SK-N-SH (cell line): ENCODE data around the gene C17orf67. TPM values are rescaled to one million over a fixed set of nuclear protein-coding genes. Genes with fewer than 3 reads are reported as not detected.

Experiments
- CTCF ChIA-PET: fragments of 300-600, 350-600 bp; formaldehyde crosslinking; extraction: SDS; loops from one replicate; lab custom pipeline; 2021; lab: Yijun Ruan, JAX
- POLR2A ChIA-PET: fragments of 350-600 bp; sonication (Branson Sonifier 250); formaldehyde crosslinking; extraction: SDS; loops from one replicate; lab custom pipeline; 2020; ENCODE audit warnings: antibody characterized with exemption, inconsistent platforms; lab: Yijun Ruan, JAX
- DNase-seq: peaks from one replicate; pipeline ENCODE4 v3.0.0; 2012
- H2AFZ ChIP-seq: fragments of 200-600 bp; sonication (generic); 2 replicates; pipeline ENCODE4 v1.8.1; 2016; ENCODE audit warnings: antibody characterized with exemption, mild to moderate bottlenecking, low read depth
- H3F3A ChIP-seq: fragments of 200-600 bp; sonication (generic); replicated peaks from 2 replicates; pipeline ENCODE3; 2016; ENCODE audit warnings: antibody characterized with exemption, mild to moderate bottlenecking; ENCODE audit not compliant: insufficient read depth
- H3K27ac ChIP-seq, 2 experiments: fragments of 200-500 bp in 1 of 2; fragments of 200-600 bp in 1 of 2; sonication (Bioruptor generic) in 1 of 2; sonication (generic), shearing (Covaris generic) in 1 of 2; 2 replicates each; pipeline versions ENCODE4 v1.5.1 to v1.6.1; 2014 to 2016; ENCODE audit warnings: low read depth in 2 of 2, inconsistent platforms in 1 of 2, low read length in 1 of 2, mild to moderate bottlenecking in 1 of 2, mixed read lengths in 1 of 2
- H3K27me3 ChIP-seq: fragments of 200-600 bp; sonication (generic), shearing (Covaris generic); 2 replicates; pipeline ENCODE4 v1.6.1; 2016; ENCODE audit warnings: mixed run types; ENCODE audit not compliant: insufficient read depth
- H3K36me3 ChIP-seq, 2 experiments: fragments of 200-500 bp in 1 of 2; fragments of 200-600 bp in 1 of 2; sonication (Bioruptor generic) in 1 of 2; sonication (generic) in 1 of 2; replicated peaks in 1 of 2; 2 replicates each; pipeline versions ENCODE3 to v1.5.1; 2014 to 2016; ENCODE audit warnings: low read length in 1 of 2, mild to moderate bottlenecking in 1 of 2; ENCODE audit not compliant: insufficient read depth in 2 of 2, control insufficient read depth in 1 of 2
- H3K4me1 ChIP-seq, 2 experiments: fragments of 200-500 bp in 1 of 2; fragments of 200-600 bp in 1 of 2; sonication (Bioruptor generic) in 1 of 2; sonication (generic), shearing (Covaris generic) in 1 of 2; 2 replicates each; pipeline versions ENCODE4 v1.5.1 to v1.6.1; 2014 to 2016; ENCODE audit warnings: low read depth in 1 of 2, low read length in 1 of 2, mixed run types in 1 of 2; ENCODE audit not compliant: insufficient read depth in 2 of 2, control insufficient read depth in 1 of 2
- H3K4me2 ChIP-seq: fragments of 200-600 bp; sonication (generic), shearing (Covaris generic); 2 replicates; pipeline ENCODE4 v1.6.1; 2017; ENCODE audit warnings: mixed run types
- H3K4me3 ChIP-seq, 2 experiments: fragments of 200-500 bp in 1 of 2; fragments of 200-600 bp in 1 of 2; sonication (Bioruptor generic) in 1 of 2; sonication (generic), shearing (Covaris generic) in 1 of 2; 2 replicates each; pipeline versions ENCODE4 v1.5.1 to v1.8.1; 2014 to 2016; ENCODE audit warnings: low read depth in 2 of 2, inconsistent platforms in 1 of 2, low read length in 1 of 2, mild to moderate bottlenecking in 1 of 2, mixed read lengths in 1 of 2, moderate library complexity in 1 of 2
- H3K79me2 ChIP-seq: fragments of 200-600 bp; sonication (generic); 2 replicates; pipeline ENCODE4 v1.8.1; 2017; ENCODE audit warnings: mild to moderate bottlenecking; ENCODE audit not compliant: insufficient read depth
- H3K9ac ChIP-seq: fragments of 200-600 bp; sonication (generic); 2 replicates; pipeline ENCODE4 v1.6.1; 2017; ENCODE audit warnings: mixed run types
- H3K9me2 ChIP-seq: fragments of 200-600 bp; sonication (generic); 2 replicates; pipeline ENCODE4 v1.6.1; 2017; ENCODE audit warnings: mixed run types
- H3K9me3 ChIP-seq: fragments of 200-600 bp; sonication (generic); 2 replicates; pipeline ENCODE4 v1.6.1; 2017; ENCODE audit warnings: mixed run types, mild to moderate bottlenecking, moderate library complexity
- H4K20me1 ChIP-seq: fragments of 200-600 bp; sonication (generic); 2 replicates; pipeline ENCODE4 v1.6.1; 2017; ENCODE audit warnings: mild to moderate bottlenecking, mixed run types; ENCODE audit not compliant: insufficient read depth
- JUND ChIP-seq: IDR thresholded peaks from 2 replicates; pipeline ENCODE4 v1.4.0; 2012
- MEF2A ChIP-seq: IDR thresholded peaks from 2 replicates; pipeline ENCODE4 v1.4.0; 2012; ENCODE audit warnings: low read depth, borderline replicate concordance
- NFIC ChIP-seq: IDR thresholded peaks from 2 replicates; pipeline ENCODE4 v1.4.0; 2012; ENCODE audit warnings: borderline replicate concordance
- POLR2AphosphoS5 ChIP-seq: IDR thresholded peaks from 2 replicates; pipeline ENCODE4 v1.6.1; 2012; ENCODE audit warnings: low read depth, low read length
- RAD21 ChIP-seq: IDR thresholded peaks from 2 replicates; pipeline ENCODE4 v1.6.1; 2012; ENCODE audit warnings: mild to moderate bottlenecking, low read length
- RCOR1 ChIP-seq: fragments of 150-350 bp; IDR thresholded peaks from 2 replicates; pipeline ENCODE4 v1.6.1; 2017; ENCODE audit warnings: antibody characterized with exemption, low read length
- RFX5 ChIP-seq: IDR thresholded peaks from 2 replicates; pipeline ENCODE4 v1.6.1; 2012; ENCODE audit warnings: mild to moderate bottlenecking, improper control_type of control experiment, low read length
- SMC3 ChIP-seq: IDR thresholded peaks from 2 replicates; pipeline ENCODE4 v1.6.1; 2012; ENCODE audit warnings: low read depth, low read length, improper control_type of control experiment
- TAF1 ChIP-seq: IDR thresholded peaks from 2 replicates; pipeline ENCODE4 v1.6.1; 2012; ENCODE audit warnings: low read depth, mild to moderate bottlenecking, low read length, moderate library complexity, borderline replicate concordance
- TCF12 ChIP-seq: IDR thresholded peaks from 2 replicates; pipeline ENCODE4 v1.4.0; 2012
- TEAD4 ChIP-seq: IDR thresholded peaks from 2 replicates; pipeline ENCODE4 v1.4.0; 2012; ENCODE audit warnings: mild to moderate bottlenecking, borderline replicate concordance; ENCODE audit not compliant: insufficient read depth
- WGBS: methylation state at CpG from one replicate; pipeline ENCODE4 v1.1.6; 2017; ENCODE audit warnings: low lambda C conversion rate; 5-methylcytosine and 5-hydroxymethylcytosine counted together
- polyA plus RNA-seq, 3 experiments: library from polyadenylated mRNA; depleted of rRNA; stranded (reverse); fragments of >200 nt; gene quantifications; 2 replicates each; pipeline ENCODE4 v1.2.3, GENCODE V29; 2012
- TF ChIP-seq, protein P1 (sequence below): fragments of 200-600 bp; sonication (generic); IDR thresholded peaks from 2 replicates; pipeline ENCODE4 v1.6.1; 2017; ENCODE audit warnings: antibody characterized with exemption, mild to moderate bottlenecking, moderate library complexity
- TF ChIP-seq, protein P2 (sequence below): IDR thresholded peaks from 2 replicates; pipeline ENCODE4 v1.4.0; 2012; ENCODE audit warnings: low read depth, borderline replicate concordance
- TF ChIP-seq, protein P3 (sequence below): IDR thresholded peaks from 2 replicates; pipeline ENCODE4 v1.4.0; 2012; ENCODE audit warnings: low read depth
- TF ChIP-seq, protein P4 (sequence below): IDR thresholded peaks from 2 replicates; pipeline ENCODE4; 2012
- TF ChIP-seq, protein P5 (sequence below): fragments of 150-350 bp; IDR thresholded peaks from 2 replicates; pipeline ENCODE4 v1.6.1; 2016; ENCODE audit warnings: mild to moderate bottlenecking, low read depth, low read length
- TF ChIP-seq, protein P6 (sequence below): IDR thresholded peaks from 2 replicates; pipeline ENCODE4 v1.6.1; 2012; ENCODE audit warnings: mild to moderate bottlenecking, low read depth, low read length, moderate library complexity

The C17orf67 gene
- polyA plus RNA-seq, 1 of the 3 experiments (the other 2 are of a cell fraction): 1.7 TPM

DNA sequence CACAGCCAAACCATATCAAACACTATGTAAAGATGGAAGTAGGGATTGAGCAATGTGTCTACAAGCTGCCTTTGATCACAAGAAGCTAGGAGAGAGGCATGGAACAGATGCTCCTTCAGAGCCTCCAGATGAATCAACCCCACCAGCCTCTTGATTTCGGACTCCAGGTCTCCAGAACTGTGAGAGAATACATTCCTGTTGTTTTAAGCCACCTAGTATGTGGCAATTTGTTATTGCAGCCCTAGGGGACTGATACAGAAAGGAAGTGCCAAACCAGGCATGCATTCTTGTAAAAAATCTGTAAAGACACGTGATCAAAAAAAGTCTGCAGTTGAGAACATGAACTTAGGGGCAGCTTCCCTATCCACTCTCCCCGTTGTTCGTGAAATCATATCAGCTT is 91.1 kb downstream of the C17orf67 start:
- H3K9me3 ChIP-seq: no peaks in the 10 kb centered on the region
- ChIA-PET CTCF (interaction anchor here (1.2 kb wide), 1 partner anchor 26 kb away, joined by 3 read pairs; no protein-coding TSS in a partner anchor), POLR2A (no interaction called here)
- H3K9ac ChIP-seq: no peak overlapping the region
- H2AFZ ChIP-seq: no peak overlapping the region
- no peaks in the 10 kb centered on the region for H3K9me2 ChIP-seq
- no peak overlapping the region for H3K27ac ChIP-seq
- DNase-seq: no peak
- no peaks in the 10 kb centered on the region; the same call in 1 of the 2 replicates for H3K27me3 ChIP-seq
- no peaks in the 10 kb centered on the region for H3K4me1 ChIP-seq
- no peaks in the 10 kb centered on the region for H3K79me2 ChIP-seq
- no peaks in the 10 kb centered on the region for H3K36me3 ChIP-seq
- no peak overlapping the region for H3K4me2 ChIP-seq
- H4K20me1 ChIP-seq: no peaks in the 10 kb centered on the region
- no peaks in the 10 kb centered on the region for H3F3A ChIP-seq
- no peak for TF ChIP-seq RCOR1
- no peak for TF ChIP-seq TCF12
- TF ChIP-seq NFIC: no peak
- TF ChIP-seq, protein P1, sequence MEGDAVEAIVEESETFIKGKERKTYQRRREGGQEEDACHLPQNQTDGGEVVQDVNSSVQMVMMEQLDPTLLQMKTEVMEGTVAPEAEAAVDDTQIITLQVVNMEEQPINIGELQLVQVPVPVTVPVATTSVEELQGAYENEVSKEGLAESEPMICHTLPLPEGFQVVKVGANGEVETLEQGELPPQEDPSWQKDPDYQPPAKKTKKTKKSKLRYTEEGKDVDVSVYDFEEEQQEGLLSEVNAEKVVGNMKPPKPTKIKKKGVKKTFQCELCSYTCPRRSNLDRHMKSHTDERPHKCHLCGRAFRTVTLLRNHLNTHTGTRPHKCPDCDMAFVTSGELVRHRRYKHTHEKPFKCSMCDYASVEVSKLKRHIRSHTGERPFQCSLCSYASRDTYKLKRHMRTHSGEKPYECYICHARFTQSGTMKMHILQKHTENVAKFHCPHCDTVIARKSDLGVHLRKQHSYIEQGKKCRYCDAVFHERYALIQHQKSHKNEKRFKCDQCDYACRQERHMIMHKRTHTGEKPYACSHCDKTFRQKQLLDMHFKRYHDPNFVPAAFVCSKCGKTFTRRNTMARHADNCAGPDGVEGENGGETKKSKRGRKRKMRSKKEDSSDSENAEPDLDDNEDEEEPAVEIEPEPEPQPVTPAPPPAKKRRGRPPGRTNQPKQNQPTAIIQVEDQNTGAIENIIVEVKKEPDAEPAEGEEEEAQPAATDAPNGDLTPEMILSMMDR: no peak
- TF ChIP-seq POLR2AphosphoS5: no peak
- no peak for TF ChIP-seq SMC3
- no peak for TF ChIP-seq TAF1
- no peak for TF ChIP-seq RFX5
- TF ChIP-seq, protein P2, sequence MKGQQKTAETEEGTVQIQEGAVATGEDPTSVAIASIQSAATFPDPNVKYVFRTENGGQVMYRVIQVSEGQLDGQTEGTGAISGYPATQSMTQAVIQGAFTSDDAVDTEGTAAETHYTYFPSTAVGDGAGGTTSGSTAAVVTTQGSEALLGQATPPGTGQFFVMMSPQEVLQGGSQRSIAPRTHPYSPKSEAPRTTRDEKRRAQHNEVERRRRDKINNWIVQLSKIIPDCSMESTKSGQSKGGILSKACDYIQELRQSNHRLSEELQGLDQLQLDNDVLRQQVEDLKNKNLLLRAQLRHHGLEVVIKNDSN: no peak; the same call in 1 of the 2 replicates
- TF ChIP-seq, protein P3, sequence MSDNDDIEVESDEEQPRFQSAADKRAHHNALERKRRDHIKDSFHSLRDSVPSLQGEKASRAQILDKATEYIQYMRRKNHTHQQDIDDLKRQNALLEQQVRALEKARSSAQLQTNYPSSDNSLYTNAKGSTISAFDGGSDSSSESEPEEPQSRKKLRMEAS: no peak
- TF ChIP-seq RAD21: no peak
- TF ChIP-seq, protein P4, sequence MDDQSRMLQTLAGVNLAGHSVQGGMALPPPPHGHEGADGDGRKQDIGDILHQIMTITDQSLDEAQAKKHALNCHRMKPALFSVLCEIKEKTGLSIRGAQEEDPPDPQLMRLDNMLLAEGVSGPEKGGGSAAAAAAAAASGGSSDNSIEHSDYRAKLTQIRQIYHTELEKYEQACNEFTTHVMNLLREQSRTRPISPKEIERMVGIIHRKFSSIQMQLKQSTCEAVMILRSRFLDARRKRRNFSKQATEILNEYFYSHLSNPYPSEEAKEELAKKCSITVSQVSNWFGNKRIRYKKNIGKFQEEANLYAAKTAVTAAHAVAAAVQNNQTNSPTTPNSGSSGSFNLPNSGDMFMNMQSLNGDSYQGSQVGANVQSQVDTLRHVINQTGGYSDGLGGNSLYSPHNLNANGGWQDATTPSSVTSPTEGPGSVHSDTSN: no peak
- TF ChIP-seq, protein P5, sequence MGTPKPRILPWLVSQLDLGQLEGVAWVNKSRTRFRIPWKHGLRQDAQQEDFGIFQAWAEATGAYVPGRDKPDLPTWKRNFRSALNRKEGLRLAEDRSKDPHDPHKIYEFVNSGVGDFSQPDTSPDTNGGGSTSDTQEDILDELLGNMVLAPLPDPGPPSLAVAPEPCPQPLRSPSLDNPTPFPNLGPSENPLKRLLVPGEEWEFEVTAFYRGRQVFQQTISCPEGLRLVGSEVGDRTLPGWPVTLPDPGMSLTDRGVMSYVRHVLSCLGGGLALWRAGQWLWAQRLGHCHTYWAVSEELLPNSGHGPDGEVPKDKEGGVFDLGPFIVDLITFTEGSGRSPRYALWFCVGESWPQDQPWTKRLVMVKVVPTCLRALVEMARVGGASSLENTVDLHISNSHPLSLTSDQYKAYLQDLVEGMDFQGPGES: no peak
- TF ChIP-seq MEF2A: no peak
- TF ChIP-seq JUND: no peak
- TF ChIP-seq TEAD4: no peak
- TF ChIP-seq, protein P6, sequence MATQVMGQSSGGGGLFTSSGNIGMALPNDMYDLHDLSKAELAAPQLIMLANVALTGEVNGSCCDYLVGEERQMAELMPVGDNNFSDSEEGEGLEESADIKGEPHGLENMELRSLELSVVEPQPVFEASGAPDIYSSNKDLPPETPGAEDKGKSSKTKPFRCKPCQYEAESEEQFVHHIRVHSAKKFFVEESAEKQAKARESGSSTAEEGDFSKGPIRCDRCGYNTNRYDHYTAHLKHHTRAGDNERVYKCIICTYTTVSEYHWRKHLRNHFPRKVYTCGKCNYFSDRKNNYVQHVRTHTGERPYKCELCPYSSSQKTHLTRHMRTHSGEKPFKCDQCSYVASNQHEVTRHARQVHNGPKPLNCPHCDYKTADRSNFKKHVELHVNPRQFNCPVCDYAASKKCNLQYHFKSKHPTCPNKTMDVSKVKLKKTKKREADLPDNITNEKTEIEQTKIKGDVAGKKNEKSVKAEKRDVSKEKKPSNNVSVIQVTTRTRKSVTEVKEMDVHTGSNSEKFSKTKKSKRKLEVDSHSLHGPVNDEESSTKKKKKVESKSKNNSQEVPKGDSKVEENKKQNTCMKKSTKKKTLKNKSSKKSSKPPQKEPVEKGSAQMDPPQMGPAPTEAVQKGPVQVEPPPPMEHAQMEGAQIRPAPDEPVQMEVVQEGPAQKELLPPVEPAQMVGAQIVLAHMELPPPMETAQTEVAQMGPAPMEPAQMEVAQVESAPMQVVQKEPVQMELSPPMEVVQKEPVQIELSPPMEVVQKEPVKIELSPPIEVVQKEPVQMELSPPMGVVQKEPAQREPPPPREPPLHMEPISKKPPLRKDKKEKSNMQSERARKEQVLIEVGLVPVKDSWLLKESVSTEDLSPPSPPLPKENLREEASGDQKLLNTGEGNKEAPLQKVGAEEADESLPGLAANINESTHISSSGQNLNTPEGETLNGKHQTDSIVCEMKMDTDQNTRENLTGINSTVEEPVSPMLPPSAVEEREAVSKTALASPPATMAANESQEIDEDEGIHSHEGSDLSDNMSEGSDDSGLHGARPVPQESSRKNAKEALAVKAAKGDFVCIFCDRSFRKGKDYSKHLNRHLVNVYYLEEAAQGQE: no peak
- H3K4me3 ChIP-seq: no peak overlapping the region
- 14% methylated on average over 4 of the region's 4 CpGs for WGBS
